OCI-LY1 (cell line): Measurements from ENCODE around the gene UNC13C.

ENCODE experiments used
- H2AFZ ChIP-seq: fragments of 200-600 bp; sonication (generic), shearing (Covaris generic); 2 replicates; pipeline ENCODE4 v1.6.0; 2014; ENCODE audit warnings: antibody characterized with exemption, mild to moderate bottlenecking, low read length
- H3F3A ChIP-seq: fragments of 200-600 bp; sonication (generic), shearing (Covaris generic); 2 replicates; pipeline ENCODE4 v1.6.0; 2014; ENCODE audit warnings: mild to moderate bottlenecking, antibody characterized with exemption, low read length, moderate library complexity; ENCODE audit not compliant: insufficient read depth
- H3K27ac ChIP-seq: fragments of 200-600 bp; sonication (generic); 2 replicates; pipeline ENCODE4 v1.5.1; 2014; ENCODE audit warnings: low read length, mixed run types, mild to moderate bottlenecking, low read depth; ENCODE audit not compliant: poor library complexity, severe bottlenecking
- H3K27me3 ChIP-seq: fragments of 200-600 bp; sonication (generic); 2 replicates; pipeline ENCODE4 v1.6.0; 2014; ENCODE audit warnings: antibody characterized with exemption, mild to moderate bottlenecking, low read length, moderate library complexity; ENCODE audit not compliant: insufficient read depth
- H3K36me3 ChIP-seq: fragments of 200-600 bp; sonication (generic); 2 replicates; pipeline ENCODE4 v1.6.1; 2014; ENCODE audit warnings: mild to moderate bottlenecking, antibody characterized with exemption, low read length, moderate library complexity, mixed read lengths; ENCODE audit not compliant: insufficient read depth
- H3K4me1 ChIP-seq: fragments of 200-600 bp; sonication (generic); 2 replicates; pipeline ENCODE4 v1.5.1; 2014; ENCODE audit warnings: mild to moderate bottlenecking, low read length, moderate library complexity; ENCODE audit not compliant: insufficient read depth, severe bottlenecking
- H3K4me2 ChIP-seq: fragments of 200-600 bp; sonication (generic), shearing (Covaris generic); 2 replicates; pipeline ENCODE4 v1.6.1; 2014; ENCODE audit warnings: low read length
- H3K4me3 ChIP-seq: fragments of 200-600 bp; sonication (generic); 2 replicates; pipeline ENCODE4 v1.5.1; 2014; ENCODE audit warnings: low read length, low read depth, mild to moderate bottlenecking, mixed read lengths; ENCODE audit not compliant: poor library complexity, severe bottlenecking
- H3K79me2 ChIP-seq: fragments of 200-600 bp; shearing (Covaris generic); 2 replicates; pipeline ENCODE4 v1.6.1; 2016; ENCODE audit warnings: mixed run types, low read length, mixed read lengths; ENCODE audit not compliant: insufficient read depth
- H3K9ac ChIP-seq: fragments of 200-600 bp; sonication (generic), shearing (Covaris generic); 2 replicates; pipeline ENCODE4 v1.6.1; 2014; ENCODE audit warnings: mild to moderate bottlenecking, low read length, mixed read lengths
- H3K9me2 ChIP-seq: fragments of 200-600 bp; sonication (generic), shearing (Covaris generic); 2 replicates; pipeline ENCODE4 v1.6.1; 2014; ENCODE audit warnings: low read depth, mild to moderate bottlenecking, low read length, mixed read lengths
- H3K9me3 ChIP-seq: fragments of 200-600 bp; shearing (Covaris generic); 2 replicates; pipeline ENCODE4 v1.6.1; 2014; ENCODE audit warnings: low read length, mixed read lengths
- H4K20me1 ChIP-seq: fragments of 200-600 bp; sonication (generic), shearing (Covaris generic); 2 replicates; pipeline ENCODE4 v1.6.0; 2016; ENCODE audit warnings: mild to moderate bottlenecking, low read length; ENCODE audit not compliant: insufficient read depth
- EZH2 ChIP-seq: fragments of 200-600 bp; sonication (generic), shearing (Covaris generic); IDR thresholded peaks from 2 replicates; pipeline ENCODE4 v1.8.0; 2017; ENCODE audit warnings: borderline replicate concordance, mixed run types, mild to moderate bottlenecking, antibody characterized with exemption, low read length, moderate library complexity, mixed read lengths
- TF ChIP-seq, protein P1 (sequence below): fragments of 200-600 bp; sonication (generic), shearing (Covaris generic); IDR thresholded peaks from 2 replicates; pipeline ENCODE4 v1.5.1; 2017; ENCODE audit warnings: mild to moderate bottlenecking, antibody characterized with exemption, low read length, moderate library complexity, mixed read lengths

The UNC13C gene

DNA sequence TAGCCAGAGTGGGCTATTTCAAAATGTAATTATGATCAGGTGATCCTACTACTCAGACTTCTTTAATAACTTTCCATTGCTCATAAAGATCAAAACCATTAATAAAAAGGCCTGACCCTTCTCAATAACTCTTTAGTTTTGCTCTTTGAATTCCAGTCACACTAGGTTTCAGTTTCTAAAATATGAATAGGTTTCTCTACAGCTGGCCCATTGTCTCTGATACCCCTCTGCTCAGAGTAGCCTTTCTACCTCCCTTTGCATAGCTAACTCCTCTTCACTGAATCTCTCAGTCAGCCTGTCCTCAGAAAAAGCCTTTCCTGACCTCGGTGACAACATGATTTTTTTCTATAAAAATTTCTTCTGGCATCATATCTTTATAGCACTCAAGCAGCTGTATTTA is 209.1 kb downstream of the UNC13C start:
- H3K4me2 ChIP-seq: no peak overlapping the region
- no peaks in the 10 kb centered on the region for H3K9me3 ChIP-seq
- H3K4me3 ChIP-seq: no peak overlapping the region
- H3K36me3 ChIP-seq: no peaks in the 10 kb centered on the region
- H3K9me2 ChIP-seq: no peaks in the 10 kb centered on the region
- TF ChIP-seq EZH2: no peak
- TF ChIP-seq, protein P1, sequence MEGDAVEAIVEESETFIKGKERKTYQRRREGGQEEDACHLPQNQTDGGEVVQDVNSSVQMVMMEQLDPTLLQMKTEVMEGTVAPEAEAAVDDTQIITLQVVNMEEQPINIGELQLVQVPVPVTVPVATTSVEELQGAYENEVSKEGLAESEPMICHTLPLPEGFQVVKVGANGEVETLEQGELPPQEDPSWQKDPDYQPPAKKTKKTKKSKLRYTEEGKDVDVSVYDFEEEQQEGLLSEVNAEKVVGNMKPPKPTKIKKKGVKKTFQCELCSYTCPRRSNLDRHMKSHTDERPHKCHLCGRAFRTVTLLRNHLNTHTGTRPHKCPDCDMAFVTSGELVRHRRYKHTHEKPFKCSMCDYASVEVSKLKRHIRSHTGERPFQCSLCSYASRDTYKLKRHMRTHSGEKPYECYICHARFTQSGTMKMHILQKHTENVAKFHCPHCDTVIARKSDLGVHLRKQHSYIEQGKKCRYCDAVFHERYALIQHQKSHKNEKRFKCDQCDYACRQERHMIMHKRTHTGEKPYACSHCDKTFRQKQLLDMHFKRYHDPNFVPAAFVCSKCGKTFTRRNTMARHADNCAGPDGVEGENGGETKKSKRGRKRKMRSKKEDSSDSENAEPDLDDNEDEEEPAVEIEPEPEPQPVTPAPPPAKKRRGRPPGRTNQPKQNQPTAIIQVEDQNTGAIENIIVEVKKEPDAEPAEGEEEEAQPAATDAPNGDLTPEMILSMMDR: no peak
- H3K27me3 ChIP-seq: no peaks in the 10 kb centered on the region
- no peaks in the 10 kb centered on the region for H3F3A ChIP-seq
- H2AFZ ChIP-seq: no peak overlapping the region
- H3K9ac ChIP-seq: no peak overlapping the region
- H3K4me1 ChIP-seq: no peaks in the 10 kb centered on the region
- no peaks in the 10 kb centered on the region for H4K20me1 ChIP-seq
- no peak overlapping the region for H3K27ac ChIP-seq
- H3K79me2 ChIP-seq: no peaks in the 10 kb centered on the region

DNA sequence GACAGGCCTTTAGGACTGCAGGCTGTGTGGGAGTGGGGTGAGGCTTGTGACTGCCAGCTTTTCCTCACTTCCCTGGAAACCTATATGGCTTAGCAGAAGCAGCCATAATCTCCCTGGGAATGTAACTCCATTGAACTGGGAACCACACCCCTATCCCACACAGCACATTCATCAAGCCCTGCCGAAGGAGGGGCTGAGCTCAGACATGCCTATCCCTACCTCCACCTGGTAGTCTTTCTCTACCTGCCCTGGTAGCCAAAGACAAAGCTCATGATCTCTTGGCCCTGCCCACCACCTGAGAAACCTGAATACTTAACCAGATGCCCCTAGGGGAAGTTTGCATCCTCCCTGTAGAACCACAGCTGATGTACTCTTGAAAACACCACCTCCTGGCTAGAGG is 219.8 kb downstream of the UNC13C start:
- TF ChIP-seq, protein P1: no peak
- no peak for TF ChIP-seq EZH2
- no peaks in the 10 kb centered on the region for H3K4me1 ChIP-seq
- no peak overlapping the region for H3K27ac ChIP-seq

DNA sequence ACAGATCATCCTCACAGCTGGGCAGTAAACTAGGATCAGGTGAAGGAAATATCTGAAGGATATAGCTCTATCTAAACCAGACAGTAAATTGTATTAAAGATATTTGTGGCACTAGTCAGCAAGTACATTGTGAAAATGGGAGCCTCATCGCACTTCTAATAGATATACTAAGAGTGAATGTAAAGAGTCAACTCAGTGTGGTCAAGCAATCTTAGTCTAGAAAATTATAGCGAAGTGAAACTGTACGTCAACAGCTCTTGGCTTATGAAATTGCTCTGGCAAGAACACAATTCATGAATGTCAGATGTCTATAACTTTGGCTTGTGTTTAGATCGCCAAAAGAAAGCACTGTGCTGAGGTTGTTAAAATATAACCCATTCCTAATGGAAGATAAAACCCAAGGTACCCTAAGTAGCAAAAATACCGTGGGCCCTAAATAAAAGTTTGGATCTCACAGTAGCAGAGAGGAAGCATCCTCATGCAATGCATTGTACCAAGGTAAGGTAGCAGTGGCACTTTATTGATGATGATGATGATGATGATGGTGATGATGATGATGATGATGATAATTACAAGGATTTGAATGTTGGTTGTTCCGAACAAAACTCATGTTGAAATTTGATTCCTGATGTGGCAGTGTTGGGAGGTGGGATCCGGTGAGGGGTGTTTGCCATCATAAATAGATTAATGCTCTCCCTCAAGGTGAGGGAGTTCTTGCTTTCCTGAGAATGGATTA is 228.5 kb downstream of the UNC13C start:
- no peaks in the 10 kb centered on the region for H3K4me1 ChIP-seq
- no peak overlapping the region for H3K4me2 ChIP-seq
- no peak overlapping the region for H3K9ac ChIP-seq
- TF ChIP-seq, protein P1: no peak
- TF ChIP-seq EZH2: no peak
- H3K4me3 ChIP-seq: no peak overlapping the region
- no peaks in the 10 kb centered on the region for H3K9me2 ChIP-seq
- no peaks in the 10 kb centered on the region for H3K36me3 ChIP-seq
- no peaks in the 10 kb centered on the region for H4K20me1 ChIP-seq
- H3K27ac ChIP-seq: no peak overlapping the region
- H3F3A ChIP-seq: no peaks in the 10 kb centered on the region
- H3K79me2 ChIP-seq: no peaks in the 10 kb centered on the region
- H2AFZ ChIP-seq: no peak overlapping the region
- H3K27me3 ChIP-seq: no peaks in the 10 kb centered on the region
- H3K9me3 ChIP-seq: no peaks in the 10 kb centered on the region

More for the DNA sequence above, 219.8 kb downstream of the UNC13C start:
- H3K36me3 ChIP-seq: no peaks in the 10 kb centered on the region
- no peak overlapping the region for H3K4me3 ChIP-seq
- H3K27me3 ChIP-seq: no peaks in the 10 kb centered on the region
- no peaks in the 10 kb centered on the region for H3K79me2 ChIP-seq
- no peak overlapping the region for H2AFZ ChIP-seq
- H3K4me2 ChIP-seq: no peak overlapping the region
- H4K20me1 ChIP-seq: no peaks in the 10 kb centered on the region
- no peaks in the 10 kb centered on the region for H3K9me2 ChIP-seq
- no peaks in the 10 kb centered on the region for H3F3A ChIP-seq
- H3K9me3 ChIP-seq: no peaks in the 10 kb centered on the region
- H3K9ac ChIP-seq: no peak overlapping the region
